KMS-11 (cell line): ENCODE measurements around the gene NWD2.
A peak's percentile ranks its signal among the peaks of the same experiment; 100 is the strongest.

Source experiments
- H2AFZ ChIP-seq: fragments of 200-600 bp; sonication (generic); 2 replicates; pipeline ENCODE4 v1.6.1; 2016; ENCODE audit warnings: antibody characterized with exemption, mixed run types, low read depth
- H3K27ac ChIP-seq: fragments of 200-600 bp; sonication (generic); 2 replicates; pipeline ENCODE4 v1.6.1; 2016; ENCODE audit warnings: mild to moderate bottlenecking, mixed run types
- H3K27me3 ChIP-seq: fragments of 200-600 bp; sonication (generic); 2 replicates; pipeline ENCODE4 v1.6.1; 2017; ENCODE audit warnings: mild to moderate bottlenecking, low read depth, mixed run types, moderate library complexity; ENCODE audit not compliant: insufficient read depth
- H3K36me3 ChIP-seq: fragments of 200-600 bp; sonication (generic); 2 replicates; pipeline ENCODE4 v1.6.1; 2017; ENCODE audit warnings: mild to moderate bottlenecking, mixed run types; ENCODE audit not compliant: insufficient read depth
- H3K4me1 ChIP-seq: fragments of 200-600 bp; sonication (generic); 2 replicates; pipeline ENCODE4 v1.6.1; 2016; ENCODE audit warnings: mild to moderate bottlenecking, low read depth, mixed run types; ENCODE audit not compliant: poor library complexity, severe bottlenecking
- H3K4me2 ChIP-seq: fragments of 200-600 bp; sonication (generic); 2 replicates; pipeline ENCODE4 v1.7.0; 2016; ENCODE audit warnings: mild to moderate bottlenecking, mixed run types
- H3K4me3 ChIP-seq: fragments of 200-600 bp; sonication (generic); IDR thresholded peaks from 2 replicates; pipeline ENCODE4 v1.6.1; 2017; ENCODE audit warnings: low read depth, low read length, mixed read lengths; ENCODE audit not compliant: insufficient read depth
- H3K79me2 ChIP-seq: fragments of 200-600 bp; sonication (generic); 2 replicates; pipeline ENCODE4 v1.6.1; 2016; ENCODE audit warnings: low read depth, mixed run types; ENCODE audit not compliant: insufficient read depth
- H3K9ac ChIP-seq: fragments of 200-600 bp; sonication (generic); 2 replicates; pipeline ENCODE4 v1.6.1; 2016; ENCODE audit warnings: mild to moderate bottlenecking, mixed run types
- H4K20me1 ChIP-seq: fragments of 200-600 bp; sonication (generic); 2 replicates; pipeline ENCODE4 v1.6.1; 2016; ENCODE audit warnings: mild to moderate bottlenecking, mixed run types; ENCODE audit not compliant: insufficient read depth
- TF ChIP-seq, protein P1 (sequence below): fragments of 200-600 bp; sonication (generic); conservative IDR thresholded peaks from 2 replicates; pipeline ENCODE4 v1.6.1; 2017; ENCODE audit warnings: low read depth, mild to moderate bottlenecking, antibody characterized with exemption, low read length, moderate library complexity, mixed read lengths

NWD2 gene

DNA sequence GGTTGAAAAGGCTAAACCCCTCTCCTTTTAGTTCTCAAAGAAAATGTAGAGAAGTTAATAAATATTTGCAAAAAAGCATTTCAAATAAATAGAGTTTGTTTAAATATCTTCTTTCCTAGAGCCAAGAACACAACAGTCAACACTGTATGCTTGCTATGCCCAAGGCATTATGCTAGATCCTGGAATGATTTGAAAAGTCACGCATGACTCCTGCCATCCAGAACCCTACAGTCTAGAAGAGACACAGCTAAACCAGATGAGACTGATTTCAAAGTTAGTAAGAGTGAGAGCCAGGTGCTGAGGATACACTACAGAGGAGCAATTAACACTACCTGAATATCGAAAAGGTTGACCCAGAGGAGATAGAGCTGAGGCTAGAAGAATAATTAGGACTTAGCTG is 205.8 kb downstream of the NWD2 start:
- H3K36me3 ChIP-seq, result no peaks in the 10 kb centered on the region
- H4K20me1 ChIP-seq, result no peaks in the 10 kb centered on the region
- TF ChIP-seq, protein P1, sequence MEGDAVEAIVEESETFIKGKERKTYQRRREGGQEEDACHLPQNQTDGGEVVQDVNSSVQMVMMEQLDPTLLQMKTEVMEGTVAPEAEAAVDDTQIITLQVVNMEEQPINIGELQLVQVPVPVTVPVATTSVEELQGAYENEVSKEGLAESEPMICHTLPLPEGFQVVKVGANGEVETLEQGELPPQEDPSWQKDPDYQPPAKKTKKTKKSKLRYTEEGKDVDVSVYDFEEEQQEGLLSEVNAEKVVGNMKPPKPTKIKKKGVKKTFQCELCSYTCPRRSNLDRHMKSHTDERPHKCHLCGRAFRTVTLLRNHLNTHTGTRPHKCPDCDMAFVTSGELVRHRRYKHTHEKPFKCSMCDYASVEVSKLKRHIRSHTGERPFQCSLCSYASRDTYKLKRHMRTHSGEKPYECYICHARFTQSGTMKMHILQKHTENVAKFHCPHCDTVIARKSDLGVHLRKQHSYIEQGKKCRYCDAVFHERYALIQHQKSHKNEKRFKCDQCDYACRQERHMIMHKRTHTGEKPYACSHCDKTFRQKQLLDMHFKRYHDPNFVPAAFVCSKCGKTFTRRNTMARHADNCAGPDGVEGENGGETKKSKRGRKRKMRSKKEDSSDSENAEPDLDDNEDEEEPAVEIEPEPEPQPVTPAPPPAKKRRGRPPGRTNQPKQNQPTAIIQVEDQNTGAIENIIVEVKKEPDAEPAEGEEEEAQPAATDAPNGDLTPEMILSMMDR, result no peak
- peaks cover 9% of the 10 kb centered on the region for H3K4me1 ChIP-seq
- no peak overlapping the region for H3K9ac ChIP-seq
- H3K79me2 ChIP-seq, result no peaks in the 10 kb centered on the region
- H3K4me3 ChIP-seq, result no peak overlapping the region
- no peak overlapping the region for H3K4me2 ChIP-seq
- H3K27me3 ChIP-seq, result no peaks in the 10 kb centered on the region
- no peak overlapping the region for H2AFZ ChIP-seq
- no peak overlapping the region for H3K27ac ChIP-seq

DNA sequence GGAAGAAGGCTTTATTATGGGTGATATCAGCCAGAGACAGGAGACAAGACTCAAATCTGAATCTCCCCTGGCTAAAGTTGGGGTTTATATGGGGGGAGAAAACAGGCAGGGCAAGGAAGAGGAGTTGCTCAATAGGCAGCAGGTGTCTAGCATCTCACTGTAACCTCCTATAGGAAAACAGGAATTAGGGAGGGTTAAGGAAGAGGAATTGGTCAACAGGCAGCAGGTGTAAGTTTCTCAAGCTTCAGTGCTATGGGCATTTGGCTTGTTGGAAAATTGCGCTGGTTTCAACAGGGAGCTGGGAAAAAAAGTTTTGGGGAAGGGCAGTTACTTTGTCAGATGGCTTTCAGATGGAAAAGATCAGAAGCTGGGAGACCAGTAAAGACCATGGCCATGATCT is 206.4 kb downstream of the NWD2 start:
- H3K36me3 ChIP-seq, result no peaks in the 10 kb centered on the region
- TF ChIP-seq, protein P1, result no peak
- no peaks in the 10 kb centered on the region for H3K27me3 ChIP-seq
- no peak overlapping the region for H3K27ac ChIP-seq
- no peak overlapping the region for H3K9ac ChIP-seq
- H3K4me3 ChIP-seq, result no peak overlapping the region
- peaks cover 9% of the 10 kb centered on the region for H3K4me1 ChIP-seq
- H4K20me1 ChIP-seq, result no peaks in the 10 kb centered on the region
- no peak overlapping the region for H2AFZ ChIP-seq
- H3K79me2 ChIP-seq, result no peaks in the 10 kb centered on the region
- H3K4me2 ChIP-seq, result no peak overlapping the region

DNA sequence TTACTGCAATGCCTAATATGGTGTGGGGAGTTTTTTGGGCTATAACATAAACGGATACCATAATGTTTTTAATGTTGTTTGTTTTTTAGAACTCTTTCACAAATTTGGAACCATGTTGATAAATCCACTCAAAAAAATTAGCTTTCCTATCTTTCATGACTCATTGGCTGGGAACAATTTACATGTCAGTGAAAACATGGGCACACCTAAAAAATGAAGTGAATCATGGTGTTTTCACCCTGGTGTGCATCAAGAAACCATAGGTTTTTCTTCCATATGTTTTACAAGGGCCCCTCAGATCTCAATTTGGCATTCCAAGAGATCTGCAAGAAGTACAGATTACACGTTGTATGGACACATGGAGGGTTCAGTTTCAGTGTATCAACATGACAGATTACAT is 207.1 kb downstream of the NWD2 start:
- TF ChIP-seq, protein P1, result no peak
- Histone ChIP-seq H4K20me1 (no peaks in the 10 kb centered on the region), H3K4me1 (peaks cover 9% of the 10 kb centered on the region), H3K4me3 (no peak overlapping the region), H3K79me2 (no peaks in the 10 kb centered on the region), H2AFZ (no peak overlapping the region), H3K36me3 (no peaks in the 10 kb centered on the region), H3K9ac (no peak overlapping the region), H3K27ac (no peak overlapping the region), H3K4me2 (no peak overlapping the region), H3K27me3 (no peaks in the 10 kb centered on the region)

DNA sequence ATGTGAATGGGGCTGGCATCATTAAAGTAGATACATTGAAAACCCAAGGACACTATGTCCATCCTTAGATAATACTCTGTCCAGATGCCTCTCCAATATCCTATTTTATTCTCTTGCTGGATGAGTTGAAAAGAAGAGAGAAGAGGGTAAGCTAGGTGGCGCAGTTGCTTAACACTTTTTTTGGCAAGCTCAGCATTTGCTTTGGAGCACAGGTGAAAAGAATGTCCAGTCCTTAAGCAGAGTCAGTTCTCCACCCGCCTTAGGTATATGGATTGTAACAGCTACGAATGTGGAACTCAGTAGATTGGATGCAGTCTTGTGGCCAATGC is 208.4 kb downstream of the NWD2 start:
- Histone ChIP-seq H3K36me3 (no peaks in the 10 kb centered on the region), H3K4me1 (peaks cover 9% of the 10 kb centered on the region), H3K9ac (peak overlapping the region; percentile 61; the same call in 1 of the 2 replicates), H3K79me2 (no peaks in the 10 kb centered on the region), H3K27me3 (no peaks in the 10 kb centered on the region), H3K27ac (peak overlapping the region; percentile 28; the same call in 1 of the 2 replicates), H3K4me2 (peak overlapping the region; percentile 71), H4K20me1 (no peaks in the 10 kb centered on the region), H3K4me3 (no peak overlapping the region), H2AFZ (peak overlapping the region; percentile 96)
- TF ChIP-seq, protein P1, result peak; percentile 72
